Loucy (cell line): ENCODE measurements around the gene P2RY1.

Experiments used
- H2AFZ ChIP-seq: fragments of 200-600 bp; sonication (generic); 2 replicates; pipeline ENCODE4 v1.6.0; 2016; ENCODE audit warnings: antibody characterized with exemption, mild to moderate bottlenecking, low read length, moderate library complexity
- H3F3A ChIP-seq: fragments of 200-600 bp; 2 replicates; pipeline ENCODE4 v1.6.0; 2016; ENCODE audit warnings: antibody characterized with exemption, low read depth, mild to moderate bottlenecking
- H3K27me3 ChIP-seq: fragments of 200-600 bp; sonication (generic); 2 replicates; pipeline ENCODE4 v1.6.1; 2014; ENCODE audit warnings: low read length, mild to moderate bottlenecking; ENCODE audit not compliant: insufficient read depth, poor library complexity, severe bottlenecking
- H3K36me3 ChIP-seq: fragments of 200-600 bp; sonication (generic); 2 replicates; pipeline ENCODE4 v1.6.1; 2016; ENCODE audit warnings: low read length; ENCODE audit not compliant: insufficient read depth
- H3K4me1 ChIP-seq: fragments of 200-600 bp; sonication (generic); 2 replicates; pipeline ENCODE4 v1.5.1; 2014; ENCODE audit warnings: low read length, mild to moderate bottlenecking; ENCODE audit not compliant: insufficient read depth, poor library complexity, severe bottlenecking
- H3K4me2 ChIP-seq: fragments of 200-600 bp; sonication (generic); 2 replicates; pipeline ENCODE4 v1.6.0; 2014; ENCODE audit warnings: antibody characterized with exemption, low read length, low read depth, mild to moderate bottlenecking; ENCODE audit not compliant: poor library complexity, severe bottlenecking
- H3K4me3 ChIP-seq: fragments of 200-600 bp; sonication (generic); 2 replicates; pipeline ENCODE4 v1.5.1; 2014; ENCODE audit warnings: low read length, mild to moderate bottlenecking, mixed read lengths; ENCODE audit not compliant: poor library complexity, severe bottlenecking
- H3K79me2 ChIP-seq: fragments of 200-600 bp; sonication (generic); 2 replicates; pipeline ENCODE4 v1.6.1; 2014; ENCODE audit warnings: low read length; ENCODE audit not compliant: insufficient read depth
- H3K9ac ChIP-seq: fragments of 200-600 bp; sonication (generic); 2 replicates; pipeline ENCODE4 v1.6.0; 2014; ENCODE audit warnings: mild to moderate bottlenecking, low read depth, low read length, moderate library complexity; ENCODE audit not compliant: poor library complexity, severe bottlenecking
- H3K9me2 ChIP-seq: fragments of 200-600 bp; sonication (generic); replicated peaks from 2 replicates; pipeline ENCODE4 v1.6.1; 2016; ENCODE audit warnings: low read depth, low read length, mixed read lengths
- H3K9me3 ChIP-seq: fragments of 200-600 bp; sonication (generic); 2 replicates; pipeline ENCODE4 v1.6.1; 2014; ENCODE audit warnings: mild to moderate bottlenecking, antibody characterized with exemption, low read length, low read depth; ENCODE audit not compliant: insufficient read depth
- H4K20me1 ChIP-seq: fragments of 200-600 bp; sonication (generic); 2 replicates; pipeline ENCODE4 v1.6.0; 2014; ENCODE audit warnings: antibody characterized with exemption, low read length, mild to moderate bottlenecking; ENCODE audit not compliant: insufficient read depth, poor library complexity, severe bottlenecking
- CTCF ChIP-seq: fragments of 200-600 bp; sonication (generic); conservative IDR thresholded peaks from 2 replicates; pipeline ENCODE4 v1.5.1; 2014; ENCODE audit warnings: mild to moderate bottlenecking, antibody characterized with exemption, low read length
- EZH2phosphoT487 ChIP-seq: fragments of 200-600 bp; IDR thresholded peaks from 2 replicates; pipeline ENCODE4 v1.6.1; 2018; ENCODE audit warnings: antibody characterized with exemption, mild to moderate bottlenecking, moderate library complexity, borderline replicate concordance

Gene P2RY1

GRCh38 chr3:152832046-152832445 lies 2.9 kb upstream of the P2RY1 start:
- Histone ChIP-seq H3K4me2 (no peak overlapping the region), H3K4me3 (no peak overlapping the region), H3K9ac (no peak overlapping the region), H2AFZ (no peak overlapping the region), H4K20me1 (peaks cover 3% of the 10 kb centered on the region), H3F3A (no peaks in the 10 kb centered on the region), H3K4me1 (peaks cover 27% of the 10 kb centered on the region), H3K9me3 (no peaks in the 10 kb centered on the region), H3K27me3 (no peaks in the 10 kb centered on the region), H3K36me3 (no peaks in the 10 kb centered on the region), H3K79me2 (peaks cover 20% of the 10 kb centered on the region), H3K9me2 (no peaks in the 10 kb centered on the region)
- TF ChIP-seq CTCF (no peak), EZH2phosphoT487 (no peak)

- peaks cover 33% of the 10 kb centered on the region for H3K4me1 ChIP-seq
- no peaks in the 10 kb centered on the region for H3K27me3 ChIP-seq
- no peaks in the 10 kb centered on the region for H3K36me3 ChIP-seq
- peaks cover 3% of the 10 kb centered on the region for H4K20me1 ChIP-seq
- no peak overlapping the region for H2AFZ ChIP-seq
- H3K4me3 ChIP-seq, result no peak overlapping the region
- H3F3A ChIP-seq, result 0 out of 2 replicates have a peak, but pooled peaks cover 3% of the 10 kb centered on the region
- no peaks in the 10 kb centered on the region for H3K9me3 ChIP-seq
- H3K4me2 ChIP-seq, result no peak overlapping the region
- peaks cover 22% of the 10 kb centered on the region for H3K79me2 ChIP-seq
- H3K9me2 ChIP-seq, result no peaks in the 10 kb centered on the region
- TF ChIP-seq EZH2phosphoT487, result no peak
- no peak for TF ChIP-seq CTCF
- no peak overlapping the region for H3K9ac ChIP-seq
Measured at GRCh38 chr3:152833089-152833488, 1.8 kb upstream of the P2RY1 start.

GRCh38 chr3:152834191-152834775 lies 648 bp upstream of the P2RY1 start:
- Histone ChIP-seq H3K36me3 (no peaks in the 10 kb centered on the region), H3K4me2 (peak overlapping the region; percentile 85), H3F3A (0 out of 2 replicates have a peak, but pooled peaks cover 3% of the 10 kb centered on the region), H3K9me3 (no peaks in the 10 kb centered on the region), H3K4me3 (peak overlapping the region; percentile 82), H3K79me2 (peaks cover 22% of the 10 kb centered on the region), H3K9me2 (no peaks in the 10 kb centered on the region), H3K9ac (peak overlapping the region; percentile 83), H4K20me1 (peaks cover 3% of the 10 kb centered on the region), H3K4me1 (peaks cover 44% of the 10 kb centered on the region), H3K27me3 (no peaks in the 10 kb centered on the region), H2AFZ (peak overlapping the region; percentile 95)
- TF ChIP-seq CTCF (no peak), EZH2phosphoT487 (no peak)
